GM18508 (cell line): ENCODE results near the gene CT47A1.
"Not testable (repeated sequence)": the region's sequence is repeated elsewhere in the genome, so short reads cannot be mapped to it uniquely, and the experiment has no call there.

ENCODE experiments used
- ATAC-seq: cut with Tn5 transposase; IDR thresholded peaks from one replicate; pipeline ENCODE4 v1.9.1; 2021; ENCODE audit warnings: moderate number of reproducible peaks; ENCODE audit not compliant: insufficient read depth, unreplicated experiment

The CT47A1 gene

DNA sequence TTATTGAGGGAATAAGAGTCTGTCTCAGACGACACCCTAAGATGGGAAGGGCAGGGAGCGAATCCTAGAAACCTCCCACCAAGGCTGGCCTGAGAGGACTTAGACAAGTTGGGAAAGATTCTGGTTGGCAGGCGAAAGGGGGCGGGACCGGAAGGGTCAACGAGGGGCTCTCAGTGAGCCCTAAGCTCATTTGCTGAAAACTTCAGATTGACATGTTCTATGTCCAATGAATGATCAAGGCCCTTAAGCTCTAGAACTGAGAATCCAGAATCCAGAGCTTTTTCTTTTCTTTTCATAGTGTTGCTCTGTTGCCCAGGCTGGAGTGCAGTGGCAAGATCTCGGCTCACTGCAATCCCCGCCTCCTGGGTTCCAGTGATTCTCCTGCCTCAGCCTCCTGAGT, at the start of gene CT47A1:
Gene CT47A1, minus strand, starts transcription at position 101 of the 400 bp plus-strand sequence. CDS start 231 bp downstream, outside the sequence.
- not testable (repeated sequence) for ATAC-seq

DNA sequence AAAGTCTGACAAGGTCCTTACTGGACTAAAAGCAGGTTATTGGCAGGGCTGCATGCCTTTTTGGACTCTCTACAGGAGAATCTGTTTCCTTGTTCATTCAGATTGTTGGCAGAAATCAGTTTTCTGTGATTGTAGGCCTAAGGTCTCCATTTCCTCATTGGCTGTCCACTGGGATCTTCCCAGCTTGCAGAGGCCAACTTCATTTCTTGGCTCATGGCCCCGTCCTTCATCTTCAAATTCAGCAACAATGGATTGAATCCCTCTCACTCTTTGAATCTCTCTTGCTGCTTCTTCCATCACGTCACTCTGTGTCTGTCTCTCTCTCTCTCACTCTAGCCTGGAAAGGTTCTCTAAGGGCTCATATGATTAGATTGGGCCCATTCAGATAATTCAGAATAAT, 47.0 kb upstream of the CT47A1 start:
- ATAC-seq: no peak

DNA sequence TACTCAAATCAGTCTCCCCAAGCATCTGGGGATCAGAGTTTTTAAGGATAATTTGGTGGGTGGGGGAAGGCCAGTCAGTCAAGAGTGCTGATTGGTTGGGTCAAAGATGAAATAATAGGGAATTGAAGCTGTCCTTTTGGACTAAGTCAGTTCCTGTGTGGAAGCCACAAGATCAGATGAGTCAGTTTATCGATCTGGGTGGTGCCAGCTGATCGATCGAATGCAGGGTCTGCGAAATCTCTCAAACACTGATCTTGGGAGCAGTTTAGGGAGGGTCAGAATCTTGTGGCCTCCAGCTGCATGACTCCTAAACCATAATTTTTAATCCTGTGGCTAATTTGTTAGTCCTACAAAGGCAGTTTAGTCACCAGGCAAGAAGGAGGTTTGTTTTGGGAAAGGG, 44.5 kb upstream of the CT47A1 start:
- ATAC-seq: no peak

DNA sequence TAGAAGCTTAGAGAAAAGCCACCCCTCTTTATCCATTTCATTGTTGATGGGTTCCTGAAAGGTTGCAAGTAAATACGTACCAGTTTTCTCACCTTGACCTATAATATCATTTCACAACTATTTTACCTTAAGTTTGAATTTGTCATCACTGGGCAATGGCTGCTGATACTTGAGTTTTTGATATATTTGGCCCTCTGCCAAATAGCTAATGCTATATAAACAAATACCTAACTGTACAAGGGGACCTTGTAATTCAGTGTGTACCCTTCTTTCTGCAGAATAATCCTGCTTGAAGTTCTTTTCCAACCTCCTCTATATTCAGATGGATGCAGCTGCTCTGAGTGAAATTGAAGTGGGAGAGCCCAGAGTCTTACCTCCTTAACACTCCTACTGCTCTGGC, 42.9 kb upstream of the CT47A1 start:
- ATAC-seq: no peak

DNA sequence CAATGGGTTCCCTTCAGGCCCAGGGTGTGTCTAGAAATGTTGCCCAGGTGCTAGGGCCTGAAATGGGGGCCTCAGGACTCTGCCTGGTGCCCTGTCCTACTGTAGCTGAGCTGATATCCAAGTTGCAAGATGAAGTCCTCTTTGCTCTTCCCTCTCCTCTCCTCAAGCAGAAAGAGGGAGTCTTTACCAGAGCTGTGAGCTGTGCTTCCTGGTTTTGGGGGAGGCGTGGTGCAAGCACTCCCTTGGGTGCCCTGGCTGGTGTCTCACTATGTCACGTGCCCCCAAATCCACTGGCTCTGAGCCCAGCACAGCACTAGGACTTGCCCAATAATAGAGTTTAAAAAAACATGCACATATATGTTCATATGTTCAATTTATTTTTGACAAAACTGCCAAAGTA, 29.3 kb upstream of the CT47A1 start:
- no peak for ATAC-seq

DNA sequence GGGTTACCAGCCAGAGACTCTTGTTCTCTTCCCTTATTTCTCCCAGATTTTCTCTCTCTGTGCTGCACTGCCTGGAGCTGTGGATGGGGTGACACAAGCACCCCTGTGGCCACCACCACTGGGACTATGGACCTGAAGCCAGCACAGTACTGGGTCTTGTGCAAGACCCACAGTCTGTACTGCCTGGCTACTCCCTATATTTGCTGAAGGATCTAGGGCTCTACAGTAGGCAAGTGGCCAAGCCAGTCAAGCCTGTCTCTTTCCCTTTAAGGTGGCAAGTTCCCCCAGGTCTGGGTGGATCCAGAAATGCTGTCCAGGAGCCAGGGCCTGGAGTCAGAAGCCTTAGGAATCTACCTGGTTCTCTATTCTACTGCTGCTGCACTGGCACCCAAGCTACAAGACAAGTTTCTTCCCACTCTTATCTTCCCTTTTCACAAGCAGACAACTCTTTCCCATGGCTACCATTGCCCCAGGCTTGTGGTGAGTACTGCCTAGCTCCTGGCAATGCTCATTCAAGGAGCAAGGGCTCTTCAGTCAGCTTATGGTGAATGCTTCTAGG, 28.4 kb upstream of the CT47A1 start:
- ATAC-seq: no peak

DNA sequence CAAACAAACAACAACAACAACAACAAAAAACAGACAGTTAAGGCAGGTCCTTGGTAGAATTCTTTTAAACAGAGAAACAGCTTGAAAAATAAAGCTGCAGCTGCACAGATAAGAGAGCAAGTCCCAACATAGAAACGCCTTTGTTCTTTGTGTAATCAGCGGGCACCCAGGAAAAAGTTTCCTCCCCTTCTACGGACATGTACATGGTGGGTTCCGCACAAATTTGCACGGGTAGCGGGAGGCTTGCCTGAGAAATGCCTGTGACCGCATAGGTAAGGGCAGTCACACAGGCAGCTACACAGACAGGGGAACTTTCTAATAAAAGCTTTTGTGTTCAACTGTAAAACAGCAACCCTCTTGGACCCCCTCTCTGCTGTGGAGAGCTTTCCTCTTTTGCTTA, 25.7 kb upstream of the CT47A1 start:
- ATAC-seq: no peak

DNA sequence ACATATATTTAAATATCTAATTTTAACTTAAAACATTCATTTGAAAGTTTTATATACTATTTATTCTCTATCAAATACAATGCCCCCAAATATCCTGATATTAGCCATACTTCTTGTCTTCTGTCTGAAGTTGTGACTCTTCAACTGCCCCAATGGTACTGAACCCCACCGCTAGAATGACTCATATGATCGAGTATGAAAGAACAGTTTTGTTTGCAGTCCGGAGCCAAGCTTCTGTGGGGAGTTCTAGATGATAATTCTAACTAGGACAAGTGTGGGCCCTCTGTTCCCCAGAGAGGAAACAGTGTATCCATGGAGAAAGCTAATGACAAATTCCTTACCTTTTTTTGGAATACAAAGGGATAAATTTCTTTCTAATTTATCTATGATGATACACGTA, 24.7 kb upstream of the CT47A1 start:
- ATAC-seq: no peak

DNA sequence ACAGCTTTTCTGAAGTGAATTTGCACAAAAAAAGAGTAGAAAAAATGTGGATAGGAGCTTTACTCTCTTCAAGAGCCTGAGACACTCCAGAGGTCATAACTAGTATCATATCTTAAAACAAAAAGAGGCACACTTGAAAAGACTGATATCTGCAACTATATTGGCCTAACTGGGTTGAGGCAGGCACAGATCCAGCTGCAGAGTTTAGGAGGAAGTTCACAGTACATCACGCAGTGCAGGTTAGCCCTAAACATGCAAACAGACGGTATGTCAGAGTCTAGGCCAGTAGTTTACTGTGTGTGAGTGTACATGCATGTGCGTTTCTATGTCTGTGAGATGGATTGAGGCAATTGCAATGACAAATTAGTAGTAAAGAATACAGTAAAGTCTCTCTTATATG, 24.2 kb upstream of the CT47A1 start:
- no peak for ATAC-seq

DNA sequence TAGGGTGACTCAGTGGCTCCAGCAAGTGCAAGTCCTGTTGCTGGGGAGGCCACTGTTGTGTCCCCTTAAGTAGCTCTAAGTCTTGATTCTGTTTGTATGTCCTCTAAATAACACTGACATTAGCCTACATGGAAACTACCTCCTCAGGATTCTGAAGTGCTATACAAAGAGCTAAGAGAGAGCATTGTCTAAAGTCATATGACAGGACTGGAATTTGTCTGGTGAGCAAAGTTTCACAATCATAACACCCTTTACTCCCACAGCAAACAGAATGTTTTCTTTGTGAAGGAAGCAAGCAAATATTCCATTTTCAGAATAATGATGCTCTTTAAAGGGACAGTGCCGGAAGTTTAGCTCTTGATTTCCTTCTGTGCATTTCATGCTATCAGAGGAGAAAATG, 23.4 kb upstream of the CT47A1 start:
- ATAC-seq: no peak

DNA sequence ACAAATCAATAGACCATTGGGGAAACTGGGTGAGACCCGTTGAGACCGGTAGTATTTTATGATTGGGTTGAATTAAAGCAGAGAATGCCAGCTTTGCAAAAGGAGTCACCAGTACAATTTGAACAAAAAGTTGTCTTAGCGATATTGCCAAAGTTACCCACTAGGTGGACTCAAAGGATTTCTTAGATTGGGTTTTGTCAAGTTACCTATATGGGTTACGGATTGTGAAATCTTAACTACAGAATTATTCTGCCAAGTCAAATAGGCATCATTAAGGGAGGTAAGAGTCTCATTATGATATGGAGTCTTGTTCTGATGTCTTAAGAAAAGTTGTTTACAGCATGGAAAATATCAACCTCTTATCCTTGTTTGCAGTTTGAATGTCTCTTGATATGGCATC, 15.0 kb upstream of the CT47A1 start:
- no peak for ATAC-seq

DNA sequence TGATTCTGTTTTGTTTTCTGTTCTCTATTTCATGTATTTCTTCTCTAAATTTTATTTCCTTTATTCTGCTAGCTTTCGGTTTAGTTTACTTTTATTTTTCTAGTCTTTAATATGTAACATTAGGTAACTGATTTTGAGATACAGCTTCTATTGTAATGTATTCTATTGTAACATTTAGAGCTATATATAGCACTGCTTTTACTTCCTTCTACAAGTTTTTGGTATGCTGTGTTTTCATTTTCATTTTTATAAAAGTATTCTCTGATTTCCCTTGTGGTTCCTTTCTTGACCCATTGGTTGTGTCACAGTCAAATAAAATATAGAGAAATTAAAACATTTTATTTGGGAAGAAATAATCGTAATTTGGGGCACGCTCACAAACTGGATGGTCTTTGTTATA, 13.9 kb upstream of the CT47A1 start:
- ATAC-seq: peak; percentile 61

DNA sequence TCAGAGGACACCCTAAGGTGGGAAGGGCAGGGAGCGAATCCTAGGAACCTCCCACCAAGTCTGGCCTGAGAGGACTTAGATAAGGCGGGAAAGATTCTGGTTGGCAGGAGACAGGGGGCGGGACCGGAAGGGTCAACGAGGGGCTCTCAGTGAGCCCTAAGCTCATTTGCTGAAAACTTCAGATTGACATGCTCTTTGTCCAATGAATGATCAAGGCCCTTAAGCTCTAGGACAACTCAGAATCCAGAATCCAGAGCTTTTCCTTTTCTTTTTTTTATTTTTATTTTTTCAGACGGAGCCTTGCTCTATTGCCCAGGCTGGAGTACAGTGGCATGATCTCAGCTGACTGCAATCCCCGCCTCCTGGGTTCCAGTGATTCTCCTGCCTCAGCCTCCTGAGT, 29.1 kb downstream of the CT47A1 start, which contains the start of gene CT47A7:
Gene CT47A7, minus strand, starts transcription at position 101 of the 400 bp plus-strand sequence. CDS start 255 bp downstream, outside the sequence.
- ATAC-seq: not testable (repeated sequence)
